RPMI8226 (cell line): ENCODE results near the gene TAF1D.
A peak's percentile ranks its signal among the peaks of the same experiment; 100 is the strongest.
"Not testable (repeated sequence)": the region's sequence is repeated elsewhere in the genome, so short reads cannot be mapped to it uniquely, and the experiment has no call there.

Source experiments
- DNase-seq: peaks from one replicate; pipeline ENCODE4 v3.0.0-alpha.2; 2015

TAF1D gene

DNA sequence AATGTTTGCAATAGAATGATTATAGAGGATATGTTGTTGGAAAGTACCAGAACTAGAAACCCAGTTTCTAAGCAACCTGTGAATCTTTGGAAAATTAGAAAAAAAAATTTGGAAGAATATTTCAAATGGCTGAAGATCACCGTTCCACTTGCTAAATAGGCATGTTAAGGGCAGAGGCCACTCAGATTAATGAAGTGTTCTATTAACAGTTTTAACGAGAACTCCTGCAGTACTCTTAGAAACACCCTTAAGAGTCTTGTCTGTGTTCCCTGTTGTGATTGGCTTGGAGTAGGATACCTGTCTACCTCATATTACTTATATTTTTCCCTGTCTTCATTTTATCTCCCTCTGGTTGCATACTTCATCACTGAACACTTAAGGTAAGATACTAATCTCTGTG is 4.8 kb upstream of the TAF1D start:
- no peak for DNase-seq

DNA sequence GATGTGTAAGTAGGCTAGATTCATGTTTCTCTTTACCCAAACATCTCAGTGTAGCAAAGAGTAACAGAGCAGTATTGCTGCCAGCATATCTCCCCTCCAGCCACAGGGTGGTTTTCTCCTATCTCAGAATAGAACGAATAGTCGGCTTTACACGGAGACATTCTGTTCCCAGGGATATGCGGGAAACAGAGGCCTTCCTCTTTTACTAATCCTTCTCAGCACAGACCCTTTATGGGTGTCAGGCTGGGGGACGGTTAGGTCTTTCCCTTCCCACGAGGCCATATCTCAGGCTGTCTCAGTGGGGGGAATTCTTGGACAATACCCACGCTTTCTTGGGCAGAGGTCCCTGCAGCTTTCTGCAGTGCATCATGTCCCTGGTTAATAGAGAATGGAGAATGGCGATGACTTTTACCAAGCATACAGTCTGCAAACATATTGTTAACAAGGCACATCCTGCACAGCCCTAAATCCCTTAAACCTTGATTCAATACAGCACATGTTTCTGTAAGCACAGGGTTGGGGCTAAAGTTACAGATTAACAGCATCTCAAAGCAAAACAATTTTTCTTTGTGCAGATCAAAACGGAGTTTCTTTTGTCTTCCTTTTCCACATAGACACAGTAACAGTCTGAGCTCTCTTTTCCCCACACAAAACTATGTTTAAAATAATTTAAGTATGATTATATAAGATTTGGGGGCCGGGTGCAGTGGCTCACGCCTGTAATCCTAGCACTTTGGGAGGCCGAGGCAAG is 3.9 kb upstream of the TAF1D start:
- DNase-seq = not testable (repeated sequence)

DNA sequence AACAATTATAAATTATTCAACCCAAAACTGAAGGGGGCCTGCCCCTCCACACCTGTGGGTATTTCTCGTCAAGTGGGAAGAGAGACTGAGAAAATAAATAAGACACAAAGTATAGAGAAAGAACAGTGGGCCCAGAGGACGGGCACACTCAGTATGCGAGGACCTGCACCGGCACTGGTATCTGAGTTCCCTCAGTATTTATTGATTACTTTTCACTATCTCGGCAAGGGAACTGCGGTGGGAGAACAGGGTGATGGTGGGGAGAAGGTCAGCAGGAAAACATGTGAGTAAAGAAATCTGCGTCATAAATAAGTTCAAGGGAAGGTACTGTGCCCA is 3.3 kb upstream of the TAF1D start:
- no peak for DNase-seq

DNA sequence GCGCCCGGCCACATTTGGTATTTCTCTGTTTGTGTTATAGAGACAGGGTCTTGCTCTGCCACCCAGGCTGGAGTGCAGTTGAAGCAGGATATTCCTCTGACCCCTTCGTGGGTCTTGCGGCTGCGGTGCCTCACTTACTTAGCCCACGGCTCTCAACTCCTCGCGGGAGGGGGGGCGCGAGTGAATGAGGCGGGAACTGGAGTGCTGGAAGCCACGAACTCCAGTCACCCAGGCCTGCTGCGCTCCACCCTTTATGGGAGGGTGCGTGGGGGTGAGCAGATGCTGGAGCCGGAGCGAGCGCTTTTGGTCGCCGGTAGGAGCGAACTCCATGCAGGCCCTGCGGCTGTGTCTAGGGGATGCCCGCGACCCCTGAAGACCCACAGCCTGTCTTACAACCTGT is 2.0 kb upstream of the TAF1D start:
- DNase-seq = no peak

DNA sequence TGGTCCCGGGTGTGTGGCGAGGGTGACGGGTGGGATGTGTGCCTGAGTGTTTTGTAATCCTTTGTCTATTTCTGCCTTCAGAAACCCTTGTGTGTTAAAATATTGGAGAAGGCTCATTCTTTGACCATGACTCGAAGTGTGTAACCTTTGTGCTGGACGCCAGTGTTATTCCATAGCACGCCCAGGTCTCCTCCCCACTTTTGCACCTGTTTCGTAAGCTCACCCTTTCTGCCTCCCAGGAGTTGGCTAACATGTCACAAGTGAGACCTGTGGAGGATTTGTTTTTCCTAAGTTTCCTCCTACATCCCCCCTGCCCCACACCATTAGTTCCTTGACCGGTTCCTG is 559 bp upstream of the TAF1D start:
- peak; percentile 58 for DNase-seq

DNA sequence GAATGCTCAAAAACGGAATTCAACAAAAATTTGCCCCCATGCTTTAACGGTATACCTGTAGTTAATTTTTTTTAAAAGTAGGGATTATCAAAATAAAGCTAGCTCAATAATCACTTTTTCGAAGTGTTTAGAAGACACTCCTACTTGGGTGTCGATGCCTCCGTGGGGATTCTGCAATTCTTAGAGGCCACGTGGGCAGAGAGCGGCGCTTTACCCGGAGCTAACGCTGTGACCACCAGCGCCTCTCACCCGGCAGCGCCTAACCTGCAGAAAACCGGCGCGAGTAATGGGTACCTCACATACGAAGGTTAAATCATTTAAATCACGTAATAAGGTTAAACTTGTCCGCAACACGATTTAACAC is 583 bp downstream of the TAF1D start:
- peak; percentile 80 for DNase-seq

DNA sequence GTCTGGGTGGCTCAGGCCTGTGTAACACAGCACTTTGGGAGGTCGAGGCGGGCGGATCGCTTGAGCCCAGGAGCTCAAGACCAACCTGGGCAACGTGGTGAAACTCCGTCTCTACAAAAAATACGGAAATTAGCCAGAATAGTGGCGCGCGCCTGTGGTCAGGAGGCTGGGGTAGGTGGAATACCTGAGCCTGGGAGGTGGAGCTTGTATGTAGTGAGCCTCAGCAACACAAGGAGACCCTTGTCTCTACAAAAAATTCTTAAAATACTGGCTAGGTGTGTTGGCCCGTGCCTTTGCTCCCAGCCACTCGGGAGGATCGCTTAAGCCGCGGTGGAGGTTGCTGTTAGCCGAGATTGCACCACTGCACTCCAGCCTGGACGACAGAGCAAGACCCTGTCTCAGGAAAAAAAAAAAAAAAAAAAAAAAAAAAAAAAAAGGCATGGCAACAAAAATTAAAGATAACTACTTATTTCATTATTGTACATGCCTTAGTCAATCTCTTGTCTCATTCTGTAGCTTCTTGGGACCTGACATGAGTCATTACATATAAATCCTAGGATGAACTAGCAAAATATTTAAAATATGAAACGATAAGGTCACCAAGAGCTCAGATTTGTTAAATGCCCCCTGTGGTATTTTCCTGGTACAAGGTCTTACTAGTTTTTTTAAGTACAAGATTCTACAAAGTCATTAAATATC is 1.1 kb downstream of the TAF1D start:
- DNase-seq = peak; percentile 87

DNA sequence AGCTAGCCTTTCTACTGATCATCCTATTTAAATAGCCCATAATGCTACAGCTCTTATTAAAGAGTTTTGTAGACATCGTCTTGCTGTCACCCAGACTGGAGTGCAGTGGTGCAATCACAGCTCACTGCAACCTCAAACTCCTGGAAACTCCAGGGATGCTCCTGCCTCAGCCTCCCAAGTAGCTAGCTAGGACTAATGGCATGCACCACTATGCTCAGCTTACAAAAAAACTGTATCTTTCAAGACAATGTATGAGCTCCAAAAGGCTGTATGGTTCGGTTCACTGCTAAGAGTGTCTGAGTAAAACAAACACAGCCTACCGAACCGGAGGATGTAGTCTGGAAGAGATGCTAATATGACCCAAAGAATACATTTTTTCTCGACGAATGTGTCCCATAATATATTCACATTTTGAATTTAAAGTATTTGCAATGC is 2.6 kb downstream of the TAF1D start:
- no peak for DNase-seq

DNA sequence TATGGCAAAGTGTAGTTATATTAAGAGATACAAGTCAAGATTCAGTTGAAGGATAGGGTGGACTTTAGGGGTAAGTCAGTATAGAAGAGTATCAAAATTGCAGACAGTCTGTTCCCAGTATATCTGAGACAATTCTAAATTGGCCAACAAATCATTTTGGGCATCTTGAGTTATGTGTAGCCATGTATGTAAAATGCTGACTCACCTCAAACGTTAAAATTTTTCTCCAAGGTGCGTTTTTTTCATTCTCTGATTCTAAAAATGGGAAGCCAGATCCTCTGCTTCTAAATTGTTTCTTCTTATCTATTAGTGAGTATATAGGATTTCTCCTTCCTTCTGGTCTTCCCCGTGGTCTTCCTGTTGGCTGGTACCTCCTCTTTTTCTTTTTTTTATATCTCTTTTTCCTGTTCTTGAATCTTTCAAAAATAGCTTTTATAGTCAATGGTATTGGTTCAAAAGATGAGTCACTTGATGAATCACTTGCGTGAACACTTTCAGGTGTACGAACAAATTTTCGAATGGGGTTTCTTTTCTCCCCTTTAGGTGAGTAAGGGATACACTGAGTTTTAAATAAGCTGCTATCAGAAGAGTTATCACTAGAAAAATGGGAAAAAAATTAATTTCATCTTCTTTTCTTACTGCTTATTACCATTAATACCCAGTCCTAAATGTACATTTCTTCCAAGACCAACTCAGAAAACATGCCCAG is 3.2 kb downstream of the TAF1D start:
- DNase-seq = peak; percentile 18

DNA sequence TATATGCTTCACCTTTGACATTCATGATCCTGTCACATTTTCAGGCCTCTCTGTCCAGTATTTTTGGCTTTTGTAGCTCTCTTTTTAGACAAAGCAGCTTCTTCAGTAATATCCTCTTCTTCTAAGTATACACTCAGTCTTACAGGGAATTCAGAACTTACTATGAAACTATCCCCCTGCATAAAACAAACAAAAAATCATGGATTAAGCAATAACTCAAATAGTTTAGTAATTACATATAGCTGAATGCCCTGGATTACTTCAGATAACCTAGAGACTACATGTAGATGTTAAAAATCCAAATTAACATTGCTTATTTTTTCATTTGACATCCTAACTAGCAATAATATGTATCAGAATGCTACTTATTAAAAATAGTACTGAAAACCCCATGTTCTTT is 5.2 kb downstream of the TAF1D start:
- DNase-seq = no peak

DNA sequence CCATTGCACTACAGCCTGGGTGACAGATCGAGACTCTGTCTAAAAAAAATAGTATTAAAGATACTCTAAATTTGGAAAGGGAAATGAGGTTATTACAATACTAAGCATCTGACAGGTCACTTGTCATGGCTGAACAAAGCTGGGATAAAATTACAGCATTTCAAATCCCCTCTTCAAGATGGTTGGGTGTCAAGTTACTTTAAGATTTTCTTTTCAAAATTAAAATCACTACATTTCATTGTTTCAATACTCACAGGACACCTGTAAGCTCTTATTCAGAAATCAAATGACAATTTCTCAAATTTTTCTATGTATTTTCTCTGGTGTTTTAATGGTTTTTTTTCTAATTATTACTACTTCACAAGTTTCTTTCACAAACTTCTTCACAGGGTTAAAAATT is 5.7 kb downstream of the TAF1D start:
- DNase-seq = no peak

DNA sequence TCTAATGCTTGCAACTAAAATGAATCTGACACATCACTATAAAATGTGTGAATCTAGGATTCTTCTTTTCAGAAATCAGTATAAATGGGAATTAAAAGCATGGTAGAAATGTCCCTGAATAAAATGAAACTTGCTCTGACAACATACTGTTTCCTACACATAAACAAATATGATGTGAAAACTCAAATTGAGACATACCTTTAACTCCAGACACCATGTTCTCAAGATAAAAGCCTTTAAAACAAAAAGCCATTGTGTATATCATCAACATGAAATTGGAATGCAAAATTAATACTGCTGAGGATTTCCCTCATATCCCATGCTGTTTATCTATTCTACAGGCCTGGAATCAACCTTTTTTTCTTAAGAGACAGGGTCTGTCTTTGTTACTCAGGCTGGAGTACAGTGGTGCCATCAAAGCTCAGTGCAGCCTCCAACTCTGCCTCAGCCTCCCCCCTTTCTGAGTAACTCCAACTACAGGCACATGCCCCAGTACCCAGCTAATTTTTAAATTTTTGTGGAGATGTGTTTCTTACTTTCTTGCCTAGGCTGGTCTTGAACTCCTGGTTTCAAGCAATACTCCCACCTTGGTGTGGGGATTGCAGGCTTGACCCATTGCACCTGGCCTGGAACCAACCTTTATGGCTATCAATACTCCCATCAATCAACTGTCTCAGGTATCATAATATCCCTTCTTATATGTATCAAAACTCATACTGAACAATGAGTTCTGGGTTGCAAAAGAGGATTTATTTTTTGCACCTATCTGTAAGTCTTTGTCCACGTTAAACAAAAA is 6.7 kb downstream of the TAF1D start:
- DNase-seq = no peak

DNA sequence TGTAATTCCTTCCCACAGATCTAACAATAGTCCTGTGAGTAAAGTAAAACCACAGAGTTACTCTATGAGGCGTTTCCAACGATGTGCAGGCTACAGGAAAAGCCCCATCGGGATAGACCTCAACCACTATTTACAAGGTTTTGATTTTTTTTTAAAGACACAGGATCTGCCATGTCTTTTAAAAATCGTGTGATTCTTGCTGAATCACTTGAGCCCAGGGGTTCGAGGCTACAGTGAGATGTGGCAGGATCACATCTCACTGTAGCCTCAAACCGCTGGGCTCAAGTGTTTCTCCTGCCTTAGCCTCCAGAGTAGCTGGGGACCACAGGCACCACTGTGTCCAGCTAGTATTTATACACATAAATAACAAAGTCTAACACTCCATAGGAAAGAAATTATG is 7.8 kb downstream of the TAF1D start:
- no peak for DNase-seq

DNA sequence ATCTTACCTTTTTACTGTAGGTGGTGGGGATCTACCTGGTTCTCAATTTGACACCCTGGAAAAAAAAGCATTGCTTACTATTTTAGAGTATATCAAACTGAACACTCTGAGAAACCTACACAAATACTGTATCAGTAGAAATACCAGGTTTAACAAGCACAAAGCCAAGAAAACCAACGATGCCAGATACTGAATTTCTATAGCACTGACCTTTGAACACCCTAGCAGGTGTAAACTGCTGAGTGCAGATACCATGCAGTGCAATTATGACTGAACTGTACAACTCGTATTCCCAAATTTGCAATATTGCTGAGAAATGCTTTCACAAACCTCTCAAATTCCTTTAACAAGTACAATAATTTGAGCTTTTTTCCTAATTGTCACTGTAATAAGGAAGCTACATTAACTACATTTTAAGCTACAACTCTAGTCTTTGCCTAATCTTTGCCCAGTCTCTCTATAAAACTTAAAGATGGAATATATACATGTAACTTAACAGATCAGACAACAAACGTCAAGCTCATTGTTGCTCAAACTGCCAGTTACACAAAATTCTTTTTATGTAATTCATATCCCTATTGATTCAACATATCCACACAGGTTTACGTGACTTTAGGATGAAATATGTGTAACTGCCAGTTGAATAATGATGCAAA is 8.9 kb downstream of the TAF1D start:
- no peak for DNase-seq

DNA sequence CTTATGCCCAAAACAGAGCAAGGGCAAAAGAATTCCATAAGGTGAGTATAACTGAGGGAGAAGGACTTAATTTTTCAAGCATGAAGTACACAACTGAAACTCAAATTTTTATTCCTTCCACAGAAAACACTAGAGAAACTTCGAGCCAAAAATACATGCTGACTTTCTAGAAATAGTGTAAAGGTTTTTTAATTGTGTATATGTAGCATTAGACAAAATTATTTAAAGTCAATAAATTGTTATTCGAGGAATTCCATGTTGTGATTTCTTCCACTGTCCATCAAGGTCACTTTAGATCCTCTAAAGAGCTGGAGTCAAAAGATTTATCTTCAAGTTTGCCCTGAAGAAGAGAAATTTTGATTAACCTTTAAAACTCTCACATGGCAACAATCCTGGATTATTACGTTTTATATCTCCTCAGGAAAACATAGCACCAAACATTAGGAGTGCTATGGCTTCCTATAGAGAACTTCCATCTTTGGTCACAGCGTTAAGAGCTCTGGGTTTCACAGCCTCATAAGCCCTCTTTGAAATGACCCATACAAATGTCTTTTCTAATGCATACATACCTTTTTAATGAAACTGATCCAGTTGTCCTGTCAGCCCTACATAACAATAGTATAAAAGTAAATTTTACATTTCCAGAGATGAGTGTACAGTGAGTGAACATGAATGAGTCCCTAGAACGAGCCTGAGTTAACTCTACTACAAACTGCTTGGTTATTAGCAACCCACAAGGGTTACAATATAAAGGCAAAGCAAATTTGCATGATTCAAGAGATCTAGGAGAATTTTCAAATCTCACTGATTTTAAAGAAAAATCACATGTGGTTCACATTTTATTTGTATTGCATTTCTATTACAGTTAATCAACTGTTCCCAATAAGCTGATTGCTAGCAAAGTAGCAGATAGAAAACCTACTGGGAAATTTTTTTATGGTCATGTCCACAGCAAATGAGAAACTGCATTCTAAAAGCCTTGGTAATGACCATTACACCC is 10.9 kb downstream of the TAF1D start:
- no peak for DNase-seq

DNA sequence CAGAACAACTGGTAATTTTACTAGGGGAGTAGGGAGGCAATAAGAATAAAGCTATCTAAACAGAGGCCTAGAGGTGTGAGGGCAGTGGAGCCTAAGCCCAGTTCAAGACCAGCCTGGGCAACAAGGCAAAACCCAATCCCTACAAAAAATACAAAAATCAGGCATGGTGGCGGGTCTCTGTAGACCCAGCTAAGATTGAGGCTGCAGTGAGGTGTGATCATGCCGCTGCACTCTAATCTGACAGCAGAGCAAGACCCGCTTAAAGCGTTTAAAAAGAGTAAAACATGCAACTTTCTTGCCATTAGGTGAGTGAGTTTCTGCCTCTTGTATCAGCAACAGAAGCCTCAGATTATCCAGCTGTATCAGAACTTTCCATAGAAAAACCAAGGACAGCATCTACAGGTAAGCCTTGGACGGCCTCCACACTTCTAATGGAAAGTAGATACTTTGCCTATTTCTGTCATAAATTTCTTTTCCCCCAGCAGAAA is 12.1 kb downstream of the TAF1D start:
- peak; percentile 11 for DNase-seq

DNA sequence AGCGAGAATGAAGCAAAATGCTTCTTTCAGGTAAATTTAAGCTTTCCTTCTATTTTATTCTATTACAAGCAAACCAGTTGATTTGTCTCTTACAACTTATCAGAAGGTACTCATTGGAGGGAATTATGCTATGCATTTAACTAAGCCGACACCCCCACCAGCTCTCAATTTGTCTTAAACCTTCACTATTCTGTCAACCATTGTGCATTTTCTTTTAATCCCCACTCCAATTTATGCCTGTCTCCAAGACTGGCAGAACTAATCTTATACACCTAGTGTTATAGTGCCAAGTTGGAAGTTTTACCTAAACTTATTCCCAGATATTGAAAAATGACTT is 12.5 kb downstream of the TAF1D start:
- DNase-seq = no peak

DNA sequence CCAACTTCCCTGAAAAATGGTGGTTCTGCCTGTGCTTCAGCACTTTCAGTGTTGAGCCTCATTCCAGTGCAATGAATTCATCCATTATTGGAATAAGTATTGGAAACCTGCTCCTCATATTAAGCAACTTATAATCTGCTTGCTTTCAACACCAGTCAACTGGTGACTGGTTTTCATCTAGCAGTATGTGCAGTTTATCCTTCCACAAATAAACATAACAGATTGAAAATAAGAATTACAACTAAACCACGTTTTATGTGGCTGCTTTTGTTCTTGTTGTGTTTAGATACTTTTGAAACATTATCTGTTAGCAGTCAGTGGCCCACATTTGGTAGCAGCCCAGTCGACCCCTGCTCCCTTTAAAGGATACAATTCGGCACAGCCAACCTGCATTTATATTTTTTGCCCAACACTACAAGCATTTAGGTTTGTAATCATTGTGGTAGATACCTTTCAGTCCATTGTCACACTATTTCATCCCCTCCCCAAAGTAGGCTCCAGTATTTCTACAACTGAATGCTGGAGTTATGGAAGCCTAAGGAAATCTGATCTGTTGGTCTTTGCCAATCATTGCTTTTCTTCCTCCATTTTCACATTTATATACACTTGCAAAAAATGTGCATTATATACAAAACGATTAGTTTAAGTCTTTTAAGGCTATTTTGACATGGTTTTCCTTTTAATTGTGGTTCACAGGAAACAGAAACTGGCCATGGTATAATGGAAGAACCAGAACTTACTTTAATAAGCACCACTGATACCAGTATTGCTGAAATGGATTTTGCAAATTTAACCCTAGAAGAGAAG is 13.1 kb downstream of the TAF1D start:
- DNase-seq = no peak

DNA sequence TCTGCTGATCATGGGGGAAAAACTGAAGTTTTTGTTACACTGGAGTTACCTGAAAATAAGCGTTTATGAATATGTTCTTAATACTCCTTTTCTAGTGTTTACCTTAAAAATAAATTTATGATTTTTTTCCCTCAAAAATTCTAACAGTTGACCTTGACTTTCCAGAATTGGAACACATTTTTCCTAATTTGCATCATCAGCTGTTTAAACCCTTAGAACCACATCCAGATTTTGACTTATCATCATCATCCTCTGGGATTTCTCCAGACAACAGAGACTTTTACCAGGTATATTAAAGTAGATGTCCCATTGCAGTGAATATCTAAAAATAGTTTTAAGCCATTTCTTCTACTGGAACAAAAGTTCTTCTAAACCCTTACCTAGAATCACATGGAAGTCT is 17.2 kb downstream of the TAF1D start:
- DNase-seq = no peak

DNA sequence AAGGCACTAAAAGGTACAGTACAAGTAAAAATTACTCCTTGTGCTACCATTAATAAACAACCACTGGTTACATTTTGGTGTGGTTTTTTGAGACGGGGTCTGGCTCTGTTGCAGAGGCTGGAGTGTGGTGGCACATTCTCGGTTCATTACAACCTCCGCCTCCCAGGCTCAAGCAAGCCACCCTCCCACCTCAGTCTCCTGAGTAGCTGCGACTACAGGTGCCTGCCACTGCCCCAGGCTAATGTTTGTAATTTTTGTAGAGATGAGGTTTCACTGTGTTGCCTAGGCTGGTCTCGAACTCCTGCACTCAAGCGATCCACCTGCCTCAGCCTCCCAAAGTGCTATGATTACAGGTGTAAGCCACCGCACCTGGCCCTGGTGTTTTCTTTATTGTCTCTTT is 20.8 kb downstream of the TAF1D start:
- no peak for DNase-seq

DNA sequence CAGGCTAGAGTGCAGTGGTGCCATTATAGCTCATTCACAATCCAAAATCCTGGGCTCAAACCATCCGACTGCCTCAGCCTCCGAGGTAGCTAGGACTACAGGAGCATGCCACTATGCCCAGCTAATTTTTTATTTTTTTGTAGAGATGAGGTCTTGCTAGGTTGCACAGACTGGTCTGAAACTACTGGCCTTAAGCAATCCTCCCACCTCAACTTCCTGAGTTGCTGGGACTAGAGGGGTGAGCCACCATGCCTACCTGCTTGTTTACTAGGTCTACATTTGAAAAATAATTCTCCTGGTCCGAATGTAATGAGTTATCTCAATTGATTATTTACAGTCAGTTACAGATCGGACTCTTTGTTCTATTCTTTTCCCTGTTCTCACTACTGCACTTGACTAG is 22.0 kb downstream of the TAF1D start:
- DNase-seq = no peak
